Astrocyte (in vitro differentiated cells and primary cell): ENCODE data around the gene NAV3. TPM values are rescaled to one million over a fixed set of nuclear protein-coding genes. Genes with fewer than 3 reads are reported as not detected.

Experiments used
- DNase-seq: peaks from one replicate; pipeline ENCODE4 v3.0.0-alpha.2; 2010; ENCODE audit warnings: low read depth
- FAIRE-seq: peaks from 2 replicates; lab custom pipeline; 2011; peaks lifted over from hg19 to GRCh38; lab: Jason Lieb, UNC
- H2AFZ ChIP-seq: 2 replicates; pipeline ENCODE4 v1.6.0; 2012; ENCODE audit warnings: low read depth, low read length, inconsistent platforms
- H3K27ac ChIP-seq: 2 replicates; pipeline ENCODE4 v1.5.1; 2011; ENCODE audit warnings: low read depth, low read length, inconsistent platforms
- H3K27me3 ChIP-seq: 2 replicates; pipeline ENCODE4 v1.6.0; 2011; ENCODE audit warnings: low read length, inconsistent platforms; ENCODE audit not compliant: insufficient read depth
- H3K36me3 ChIP-seq: 2 replicates; pipeline ENCODE4 v1.5.1; 2011; ENCODE audit warnings: low read length, inconsistent platforms; ENCODE audit not compliant: insufficient read depth
- H3K4me1 ChIP-seq: 2 replicates; pipeline ENCODE4 v1.5.1; 2011; ENCODE audit warnings: low read length, inconsistent platforms; ENCODE audit not compliant: insufficient read depth
- H3K4me2 ChIP-seq: 2 replicates; pipeline ENCODE4 v1.6.0; 2012; ENCODE audit warnings: low read length, inconsistent platforms
- H3K4me3 ChIP-seq: 2 replicates; pipeline ENCODE4 v1.5.1; 2011; ENCODE audit warnings: low read depth, mild to moderate bottlenecking, low read length, inconsistent platforms; ENCODE audit not compliant: insufficient read depth
- H3K79me2 ChIP-seq: 2 replicates; pipeline ENCODE4 v1.6.0; 2012; ENCODE audit warnings: mild to moderate bottlenecking, low read length, inconsistent platforms; ENCODE audit not compliant: insufficient read depth
- H3K9ac ChIP-seq: 2 replicates; pipeline ENCODE4 v1.6.0; 2012; ENCODE audit warnings: mild to moderate bottlenecking, low read length, inconsistent platforms
- H3K9me3 ChIP-seq: 2 replicates; pipeline ENCODE4 v1.5.1; 2012; ENCODE audit warnings: low read depth, mild to moderate bottlenecking, low read length, inconsistent platforms; ENCODE audit not compliant: insufficient read depth
- H4K20me1 ChIP-seq: 2 replicates; pipeline ENCODE4 v1.6.0; 2012; ENCODE audit warnings: low read length, inconsistent platforms; ENCODE audit not compliant: insufficient read depth
- H3K27ac Mint-ChIP-seq: one replicate; pipeline ENCODE4 v1.8.0; 2021; ENCODE audit warnings: mild to moderate bottlenecking, mixed read lengths; ENCODE audit not compliant: unreplicated experiment
- H3K27me3 Mint-ChIP-seq: one replicate; pipeline ENCODE4 v1.8.0; 2021; ENCODE audit warnings: low read depth, mixed read lengths; ENCODE audit not compliant: unreplicated experiment
- H3K36me3 Mint-ChIP-seq: one replicate; pipeline ENCODE4 v1.8.0; 2021; ENCODE audit warnings: low read depth, mixed read lengths; ENCODE audit not compliant: unreplicated experiment
- H3K4me1 Mint-ChIP-seq: one replicate; pipeline ENCODE4 v1.8.0; 2021; ENCODE audit warnings: low read depth, mixed read lengths; ENCODE audit not compliant: unreplicated experiment
- H3K4me3 Mint-ChIP-seq: one replicate; pipeline ENCODE4 v1.8.0; 2021; ENCODE audit warnings: mild to moderate bottlenecking, moderate library complexity, mixed read lengths; ENCODE audit not compliant: unreplicated experiment
- H3K9me3 Mint-ChIP-seq: one replicate; pipeline ENCODE4 v1.8.0; 2021; ENCODE audit warnings: mild to moderate bottlenecking, mixed read lengths; ENCODE audit not compliant: unreplicated experiment
- EZH2 ChIP-seq: IDR thresholded peaks from 2 replicates; pipeline ENCODE4 v1.6.1; 2012; ENCODE audit warnings: mild to moderate bottlenecking, low read length, inconsistent platforms; ENCODE audit not compliant: insufficient read depth
- total RNA-seq: library from RNA; stranded (reverse); gene quantifications from 2 replicates; pipeline ENCODE4 v1.2.1, GENCODE V29; 2021
- TF ChIP-seq, protein P1 (sequence below): IDR thresholded peaks from 2 replicates; pipeline ENCODE4 v1.5.1; 2011; ENCODE audit warnings: low read depth, mild to moderate bottlenecking, inconsistent platforms, low read length, moderate library complexity; ENCODE audit not compliant: insufficient read depth

Gene NAV3
- total RNA-seq, 1 donor from 2014 or later, result 24.1 TPM

DNA sequence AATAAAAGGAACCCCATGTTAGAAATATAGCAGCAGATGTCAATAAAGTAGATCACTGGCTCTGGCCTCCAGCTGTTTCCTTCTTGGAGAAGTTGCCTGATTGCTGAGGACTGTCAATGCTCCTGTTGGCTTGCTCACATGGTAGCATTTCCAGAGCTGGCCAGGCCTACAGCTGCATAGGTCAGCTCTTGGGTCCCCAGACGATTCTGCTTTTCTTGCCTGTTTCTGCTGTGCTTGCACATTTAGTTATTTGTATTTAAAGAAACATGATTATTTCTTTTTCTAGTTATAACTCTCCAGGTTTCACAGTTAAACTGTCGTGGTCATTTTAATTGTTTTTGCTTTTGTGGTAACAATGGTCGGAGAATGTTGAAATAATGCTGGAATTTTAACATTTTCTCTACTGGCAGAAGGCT, 7.2 kb downstream of the NAV3 start:
- Histone ChIP-seq H3K9ac (no peak overlapping the region), H4K20me1 (no peaks in the 10 kb centered on the region), H3K27ac (no peak overlapping the region), H3K4me2 (no peak overlapping the region), H3K4me3 (no peak overlapping the region), H2AFZ (no peak overlapping the region), H3K27me3 (no peaks in the 10 kb centered on the region), H3K4me1 (no peaks in the 10 kb centered on the region), H3K9me3 (no peaks in the 10 kb centered on the region), H3K79me2 (no peaks in the 10 kb centered on the region), H3K36me3 (no peaks in the 10 kb centered on the region)
- no peaks in the 10 kb centered on the region for H3K27me3 Mint-ChIP-seq
- no peak overlapping the region for H3K4me3 Mint-ChIP-seq
- TF ChIP-seq, protein P1, sequence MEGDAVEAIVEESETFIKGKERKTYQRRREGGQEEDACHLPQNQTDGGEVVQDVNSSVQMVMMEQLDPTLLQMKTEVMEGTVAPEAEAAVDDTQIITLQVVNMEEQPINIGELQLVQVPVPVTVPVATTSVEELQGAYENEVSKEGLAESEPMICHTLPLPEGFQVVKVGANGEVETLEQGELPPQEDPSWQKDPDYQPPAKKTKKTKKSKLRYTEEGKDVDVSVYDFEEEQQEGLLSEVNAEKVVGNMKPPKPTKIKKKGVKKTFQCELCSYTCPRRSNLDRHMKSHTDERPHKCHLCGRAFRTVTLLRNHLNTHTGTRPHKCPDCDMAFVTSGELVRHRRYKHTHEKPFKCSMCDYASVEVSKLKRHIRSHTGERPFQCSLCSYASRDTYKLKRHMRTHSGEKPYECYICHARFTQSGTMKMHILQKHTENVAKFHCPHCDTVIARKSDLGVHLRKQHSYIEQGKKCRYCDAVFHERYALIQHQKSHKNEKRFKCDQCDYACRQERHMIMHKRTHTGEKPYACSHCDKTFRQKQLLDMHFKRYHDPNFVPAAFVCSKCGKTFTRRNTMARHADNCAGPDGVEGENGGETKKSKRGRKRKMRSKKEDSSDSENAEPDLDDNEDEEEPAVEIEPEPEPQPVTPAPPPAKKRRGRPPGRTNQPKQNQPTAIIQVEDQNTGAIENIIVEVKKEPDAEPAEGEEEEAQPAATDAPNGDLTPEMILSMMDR, result no peak
- no peaks in the 10 kb centered on the region for H3K36me3 Mint-ChIP-seq
- FAIRE-seq, result no peak
- H3K4me1 Mint-ChIP-seq, result peaks cover 9% of the 10 kb centered on the region
- no peak overlapping the region for H3K27ac Mint-ChIP-seq
- H3K9me3 Mint-ChIP-seq, result no peaks in the 10 kb centered on the region
- no peak for DNase-seq

DNA sequence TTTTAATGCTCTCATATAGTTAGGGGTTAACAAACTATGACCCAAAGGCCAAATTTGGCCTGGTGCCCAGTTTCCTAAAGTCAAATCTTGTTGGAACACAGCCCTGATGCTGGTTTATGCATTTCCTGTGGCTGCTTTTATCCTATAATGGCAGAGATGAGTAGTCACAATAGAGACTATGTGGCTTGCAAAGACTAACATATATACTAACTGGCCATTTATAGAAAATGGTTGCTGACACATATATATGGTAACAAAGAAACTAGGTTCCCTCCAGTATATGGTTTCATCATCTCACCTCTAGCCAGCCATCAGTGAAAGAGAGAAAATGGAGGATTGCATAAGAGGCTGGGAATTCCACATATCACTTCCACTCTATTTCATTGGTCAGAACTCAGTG, 10.8 kb downstream of the NAV3 start:
- no peak overlapping the region for H2AFZ ChIP-seq
- Mint-ChIP-seq H3K36me3 (no peaks in the 10 kb centered on the region), H3K9me3 (no peaks in the 10 kb centered on the region), H3K27me3 (no peaks in the 10 kb centered on the region), H3K4me1 (peaks cover 16% of the 10 kb centered on the region), H3K27ac (no peak overlapping the region), H3K4me3 (no peak overlapping the region)
- peaks cover 5% of the 10 kb centered on the region for H3K4me1 ChIP-seq
- H3K27me3 ChIP-seq, result no peaks in the 10 kb centered on the region
- H3K9me3 ChIP-seq, result no peaks in the 10 kb centered on the region
- no peaks in the 10 kb centered on the region for H3K36me3 ChIP-seq
- H3K9ac ChIP-seq, result no peak overlapping the region
- H3K4me2 ChIP-seq, result no peak overlapping the region
- TF ChIP-seq EZH2, result no peak
- TF ChIP-seq, protein P1, result no peak
- H3K79me2 ChIP-seq, result no peaks in the 10 kb centered on the region
- no peak for FAIRE-seq
- H3K4me3 ChIP-seq, result no peak overlapping the region
- DNase-seq, result no peak
- no peak overlapping the region for H3K27ac ChIP-seq
- no peaks in the 10 kb centered on the region for H4K20me1 ChIP-seq

DNA sequence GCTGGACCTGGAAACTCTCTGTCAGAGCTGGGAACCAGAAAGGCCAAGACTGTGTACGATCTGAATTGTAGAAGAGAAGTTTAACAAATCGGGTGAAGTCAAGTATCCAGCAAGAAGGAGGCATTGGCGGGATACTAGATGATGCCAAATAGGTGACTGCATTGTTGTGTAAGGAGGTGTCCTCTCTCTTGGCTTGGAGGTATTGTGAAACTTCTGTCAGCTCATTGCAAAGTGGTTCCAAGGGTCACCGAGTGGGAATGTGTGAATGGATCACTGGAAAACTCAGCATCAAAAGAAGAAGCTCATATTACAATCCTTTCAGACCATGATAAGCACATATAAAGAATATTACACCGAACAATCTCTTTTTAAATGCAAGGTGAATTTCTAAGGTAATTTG, 11.7 kb downstream of the NAV3 start:
- DNase-seq, result peak; percentile 46
- Histone ChIP-seq H3K9me3 (no peaks in the 10 kb centered on the region), H4K20me1 (no peaks in the 10 kb centered on the region), H3K4me3 (no peak overlapping the region), H3K27ac (no peak overlapping the region), H3K36me3 (no peaks in the 10 kb centered on the region), H3K9ac (no peak overlapping the region), H3K4me1 (peaks cover 13% of the 10 kb centered on the region), H3K79me2 (no peaks in the 10 kb centered on the region), H3K27me3 (no peaks in the 10 kb centered on the region), H3K4me2 (no peak overlapping the region), H2AFZ (no peak overlapping the region)
- H3K27me3 Mint-ChIP-seq, result no peaks in the 10 kb centered on the region
- H3K36me3 Mint-ChIP-seq, result no peaks in the 10 kb centered on the region
- no peak overlapping the region for H3K4me3 Mint-ChIP-seq
- no peaks in the 10 kb centered on the region for H3K9me3 Mint-ChIP-seq
- TF ChIP-seq, protein P1, result no peak
- TF ChIP-seq EZH2, result no peak
- no peak overlapping the region for H3K27ac Mint-ChIP-seq
- H3K4me1 Mint-ChIP-seq, result peaks cover 24% of the 10 kb centered on the region
- no peak for FAIRE-seq
